GM20000 (cell line): ENCODE results near the gene PIGC.

ENCODE experiments used
- DNase-seq: peaks from one replicate; pipeline ENCODE4 v3.0.0; 2012; ENCODE audit warnings: low spot score
- TF ChIP-seq, protein P1 (sequence below): IDR thresholded peaks from 2 replicates; pipeline ENCODE4 v1.5.1; 2012; ENCODE audit warnings: mild to moderate bottlenecking, control low read depth; ENCODE audit errors: extremely low read depth, missing control alignments

PIGC gene

DNA sequence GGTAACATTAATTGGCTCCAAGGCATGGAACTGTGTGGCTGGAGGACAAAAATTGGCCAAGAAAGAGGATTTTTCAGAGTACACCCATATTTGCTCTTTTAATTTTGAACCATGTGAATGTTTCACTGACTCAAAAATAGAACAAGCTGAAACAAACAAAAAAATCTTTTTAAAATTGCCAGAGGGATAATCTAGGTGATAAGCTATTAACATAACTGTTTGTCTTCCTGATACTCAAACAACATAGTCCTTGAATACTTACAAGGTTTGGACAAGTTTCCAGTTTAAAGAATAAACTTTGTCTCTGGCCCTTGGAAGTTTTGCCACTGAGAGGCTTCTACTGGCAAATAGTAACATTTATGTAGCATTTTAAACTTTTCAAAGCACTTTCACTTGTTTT, 30.0 kb upstream of the PIGC start:
- no peak for DNase-seq
- TF ChIP-seq, protein P1, sequence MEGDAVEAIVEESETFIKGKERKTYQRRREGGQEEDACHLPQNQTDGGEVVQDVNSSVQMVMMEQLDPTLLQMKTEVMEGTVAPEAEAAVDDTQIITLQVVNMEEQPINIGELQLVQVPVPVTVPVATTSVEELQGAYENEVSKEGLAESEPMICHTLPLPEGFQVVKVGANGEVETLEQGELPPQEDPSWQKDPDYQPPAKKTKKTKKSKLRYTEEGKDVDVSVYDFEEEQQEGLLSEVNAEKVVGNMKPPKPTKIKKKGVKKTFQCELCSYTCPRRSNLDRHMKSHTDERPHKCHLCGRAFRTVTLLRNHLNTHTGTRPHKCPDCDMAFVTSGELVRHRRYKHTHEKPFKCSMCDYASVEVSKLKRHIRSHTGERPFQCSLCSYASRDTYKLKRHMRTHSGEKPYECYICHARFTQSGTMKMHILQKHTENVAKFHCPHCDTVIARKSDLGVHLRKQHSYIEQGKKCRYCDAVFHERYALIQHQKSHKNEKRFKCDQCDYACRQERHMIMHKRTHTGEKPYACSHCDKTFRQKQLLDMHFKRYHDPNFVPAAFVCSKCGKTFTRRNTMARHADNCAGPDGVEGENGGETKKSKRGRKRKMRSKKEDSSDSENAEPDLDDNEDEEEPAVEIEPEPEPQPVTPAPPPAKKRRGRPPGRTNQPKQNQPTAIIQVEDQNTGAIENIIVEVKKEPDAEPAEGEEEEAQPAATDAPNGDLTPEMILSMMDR, result no peak

DNA sequence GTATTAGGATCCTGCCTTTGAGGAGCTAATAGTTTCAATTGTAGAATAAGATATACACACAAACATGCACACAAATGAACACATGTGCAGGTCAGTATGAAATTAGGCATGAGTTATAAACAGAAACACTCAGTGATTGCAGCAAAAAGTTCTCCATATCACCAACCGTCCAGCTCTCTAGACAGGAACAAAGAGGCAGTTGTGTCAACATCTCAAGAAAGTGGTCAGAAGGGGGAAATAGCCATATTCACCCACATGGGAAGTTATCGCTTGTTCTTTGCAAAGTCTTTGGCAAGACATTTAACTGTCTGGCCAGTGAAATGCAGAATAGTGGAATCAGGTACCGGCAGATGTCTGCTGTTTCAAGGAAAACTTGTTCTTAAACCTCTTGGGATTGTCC, 29.4 kb upstream of the PIGC start:
- DNase-seq, result no peak
- TF ChIP-seq, protein P1, result no peak

DNA sequence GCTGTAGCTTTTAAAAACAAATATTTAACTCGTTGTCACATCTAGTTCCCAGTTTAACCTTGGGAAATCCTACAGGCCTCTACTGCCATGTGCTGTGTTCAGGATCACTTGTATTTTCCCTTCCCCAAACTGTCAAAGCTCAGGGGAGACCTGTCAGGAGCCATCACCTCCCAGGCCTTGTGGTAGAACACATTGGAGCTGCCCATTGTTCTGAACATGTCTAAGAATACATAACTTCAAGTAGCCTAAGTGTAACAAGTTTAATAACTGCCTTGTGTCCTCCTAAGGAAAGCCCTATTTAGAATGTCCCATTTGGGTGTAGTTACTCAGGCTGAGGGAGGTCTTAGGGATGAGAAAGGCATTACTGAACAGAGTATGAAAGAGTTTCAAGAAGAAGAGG, 28.6 kb upstream of the PIGC start:
- TF ChIP-seq, protein P1, result no peak
- DNase-seq, result no peak

DNA sequence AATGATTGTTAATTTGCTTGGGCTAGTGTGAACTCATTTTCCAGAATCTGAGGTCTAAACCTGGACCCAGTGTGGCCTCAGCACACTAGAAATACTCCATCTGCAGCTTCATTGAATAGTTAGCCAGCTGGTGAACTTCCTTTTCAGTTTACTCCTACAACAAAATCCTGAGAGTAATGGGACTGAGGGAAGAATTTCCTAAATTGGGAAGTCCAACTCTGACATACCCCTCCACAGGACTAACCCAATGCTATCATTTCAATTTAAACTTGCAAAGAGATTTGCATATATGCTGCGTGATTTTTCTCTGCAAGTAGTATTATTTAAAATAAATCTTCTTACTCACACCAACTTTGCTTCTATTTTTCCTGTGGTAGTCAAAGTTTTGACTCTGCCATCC, 27.8 kb upstream of the PIGC start:
- TF ChIP-seq, protein P1, result no peak
- no peak for DNase-seq

DNA sequence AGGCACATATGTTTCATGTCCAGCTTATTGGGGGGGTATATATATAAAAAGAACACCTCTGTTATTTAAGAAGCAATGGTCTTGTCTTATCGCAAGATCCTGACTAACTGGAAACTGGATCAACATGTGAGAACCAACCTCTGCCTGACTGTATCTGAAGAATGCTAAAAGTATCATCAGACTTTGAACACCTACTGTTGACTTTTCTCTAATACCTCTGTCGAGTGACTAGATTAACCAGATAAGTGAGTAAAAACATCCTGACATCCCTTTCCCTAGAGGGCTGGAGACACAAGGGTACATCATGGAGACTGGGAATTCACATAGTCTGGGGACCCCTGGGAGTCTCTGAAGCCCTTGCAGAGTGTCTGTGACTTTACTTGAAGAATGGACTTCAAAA, 26.3 kb upstream of the PIGC start:
- TF ChIP-seq, protein P1, result no peak
- no peak for DNase-seq

DNA sequence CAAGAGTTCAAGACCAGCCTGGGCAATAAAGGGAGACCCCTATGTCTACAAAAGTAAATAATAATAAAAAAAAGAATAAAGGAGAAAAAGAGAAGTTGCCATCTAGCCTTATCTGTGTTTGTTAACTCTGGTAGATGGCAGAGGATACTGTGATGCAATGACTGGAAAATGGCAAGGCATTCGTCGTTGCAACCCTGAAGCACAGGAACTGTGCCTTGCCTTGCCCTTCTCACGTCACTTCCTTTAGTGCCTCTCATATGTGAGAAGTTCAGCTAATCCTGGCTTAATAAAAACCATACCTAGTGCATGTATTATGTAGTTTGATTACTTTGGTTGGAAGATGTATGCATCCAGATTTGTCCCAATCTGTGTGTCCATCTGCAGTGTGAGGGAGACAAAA, 25.8 kb upstream of the PIGC start:
- no peak for DNase-seq
- TF ChIP-seq, protein P1, result no peak

DNA sequence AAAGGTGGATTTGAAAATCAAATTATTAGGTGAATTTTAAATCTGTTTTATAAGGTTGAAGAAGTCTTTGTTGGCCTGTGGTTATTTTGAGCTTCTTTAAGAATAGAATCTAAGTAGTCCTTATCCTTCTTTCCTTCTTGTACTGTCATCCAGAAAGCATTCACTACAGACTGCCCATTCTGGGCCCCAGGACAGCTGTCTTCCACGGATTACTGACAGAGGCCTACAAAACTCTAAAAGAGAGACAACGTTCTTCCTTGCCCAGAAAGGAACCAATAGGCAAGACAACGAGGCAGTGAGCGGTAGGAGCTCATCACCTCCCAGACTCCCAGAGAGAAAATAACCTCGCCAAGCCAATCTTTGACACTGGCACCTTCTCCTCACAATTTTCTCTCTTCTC, 24.4 kb upstream of the PIGC start:
- TF ChIP-seq, protein P1, result no peak
- no peak for DNase-seq

DNA sequence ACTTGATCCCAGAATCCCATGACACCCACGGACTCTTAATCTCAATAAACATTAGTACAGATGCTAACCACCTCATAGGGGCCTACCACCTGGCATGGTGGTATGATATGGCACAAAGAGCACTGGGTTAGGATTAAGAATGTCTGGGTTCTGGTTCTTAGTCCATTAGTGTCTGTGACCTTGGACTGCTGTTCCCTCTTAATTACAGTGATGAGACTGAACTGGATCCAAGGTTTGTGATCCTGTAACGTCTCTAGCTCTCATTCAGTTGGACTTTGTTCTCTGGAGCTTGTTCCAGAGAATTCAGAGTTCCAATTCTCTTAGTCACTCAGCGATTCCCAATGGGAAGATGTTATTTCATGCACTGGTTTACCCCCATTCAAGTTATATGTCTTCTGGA, 23.6 kb upstream of the PIGC start:
- TF ChIP-seq, protein P1, result no peak
- no peak for DNase-seq
